ENCODE data around the gene EIF4G1.

Gene EIF4G1

GRCh38 chr3:184371570-184372018, 57.2 kb downstream of the EIF4G1 start:
- Histone ChIP-seq H3K9ac (ENCODE audit: low read depth, low read length, poor library complexity, severe bottlenecking) (no peak overlapping the region), H4K20me1 (ENCODE audit: insufficient read depth, low read length, poor library complexity, severe bottlenecking) (no peaks in the 10 kb centered on the region), H3K4me1 (ENCODE audit: insufficient read depth, low read length, poor library complexity, severe bottlenecking) (peaks cover 4% of the 10 kb centered on the region), H3K79me2 (ENCODE audit: insufficient read depth, low read length) (no peaks in the 10 kb centered on the region), H3K36me3 (ENCODE audit: insufficient read depth, low read length) (peaks cover 16% of the 10 kb centered on the region; the same call in 1 of the 2 replicates), H3F3A (ENCODE audit: low read depth) (no peaks in the 10 kb centered on the region), H2AFZ (ENCODE audit: low read length) (no peak overlapping the region), H3K9me3 (ENCODE audit: insufficient read depth, low read depth, low read length) (no peaks in the 10 kb centered on the region), H3K4me3 (ENCODE audit: low read length, poor library complexity, severe bottlenecking) (no peak overlapping the region), H3K4me2 (ENCODE audit: low read depth, low read length, poor library complexity, severe bottlenecking) (no peak overlapping the region), H3K27me3 (ENCODE audit: insufficient read depth, low read length, poor library complexity, severe bottlenecking) (no peaks in the 10 kb centered on the region), H3K9me2 (replicated peaks; ENCODE audit: low read depth, low read length) (no peaks in the 10 kb centered on the region)
- TF ChIP-seq EZH2phosphoT487 (IDR thresholded peaks at IDR 0.05; ENCODE audit: borderline replicate concordance): no peak
- TF ChIP-seq CTCF (conservative IDR thresholded peaks at IDR 0.05; ENCODE audit: low read length): peak; percentile 89

GRCh38 chr3:184372296-184372821, 58.0 kb downstream of the EIF4G1 start:
- TF ChIP-seq EZH2phosphoT487 (IDR thresholded peaks at IDR 0.05; ENCODE audit: borderline replicate concordance) (no peak), CTCF (conservative IDR thresholded peaks at IDR 0.05; ENCODE audit: low read length) (no peak)
- Histone ChIP-seq H3K9me2 (replicated peaks; ENCODE audit: low read depth, low read length) (no peaks in the 10 kb centered on the region), H3K4me2 (ENCODE audit: low read depth, low read length, poor library complexity, severe bottlenecking) (no peak overlapping the region), H3K9me3 (ENCODE audit: insufficient read depth, low read depth, low read length) (no peaks in the 10 kb centered on the region), H3K4me3 (ENCODE audit: low read length, poor library complexity, severe bottlenecking) (no peak overlapping the region), H3F3A (ENCODE audit: low read depth) (no peaks in the 10 kb centered on the region), H2AFZ (ENCODE audit: low read length) (no peak overlapping the region), H3K9ac (ENCODE audit: low read depth, low read length, poor library complexity, severe bottlenecking) (no peak overlapping the region), H3K27me3 (ENCODE audit: insufficient read depth, low read length, poor library complexity, severe bottlenecking) (no peaks in the 10 kb centered on the region), H3K36me3 (ENCODE audit: insufficient read depth, low read length) (peaks cover 12% of the 10 kb centered on the region; the same call in 1 of the 2 replicates), H4K20me1 (ENCODE audit: insufficient read depth, low read length, poor library complexity, severe bottlenecking) (no peaks in the 10 kb centered on the region), H3K79me2 (ENCODE audit: insufficient read depth, low read length) (no peaks in the 10 kb centered on the region), H3K4me1 (ENCODE audit: insufficient read depth, low read length, poor library complexity, severe bottlenecking) (peaks cover 3% of the 10 kb centered on the region)

- Histone ChIP-seq H3K9ac (ENCODE audit: low read depth, low read length, poor library complexity, severe bottlenecking) (no peak overlapping the region), H3K36me3 (ENCODE audit: insufficient read depth, low read length) (peaks cover 9% of the 10 kb centered on the region; the same call in 1 of the 2 replicates), H3K9me3 (ENCODE audit: insufficient read depth, low read depth, low read length) (no peaks in the 10 kb centered on the region)
Observed at GRCh38 chr3:184372911-184373310, 58.5 kb downstream of the EIF4G1 start.

More at GRCh38 chr3:184372911-184373310, 58.5 kb downstream of the EIF4G1 start:
- H4K20me1 ChIP-seq (ENCODE audit: insufficient read depth, low read length, poor library complexity, severe bottlenecking): no peaks in the 10 kb centered on the region
- no peaks in the 10 kb centered on the region for H3F3A ChIP-seq (ENCODE audit: low read depth)
- H3K27me3 ChIP-seq (ENCODE audit: insufficient read depth, low read length, poor library complexity, severe bottlenecking): no peaks in the 10 kb centered on the region
- H3K4me1 ChIP-seq (ENCODE audit: insufficient read depth, low read length, poor library complexity, severe bottlenecking): peaks cover 3% of the 10 kb centered on the region
- no peak overlapping the region for H2AFZ ChIP-seq (ENCODE audit: low read length)
- no peaks in the 10 kb centered on the region for H3K79me2 ChIP-seq (ENCODE audit: insufficient read depth, low read length)
- H3K4me3 ChIP-seq (ENCODE audit: low read length, poor library complexity, severe bottlenecking): no peak overlapping the region
- no peak overlapping the region for H3K4me2 ChIP-seq (ENCODE audit: low read depth, low read length, poor library complexity, severe bottlenecking)
- no peak for TF ChIP-seq EZH2phosphoT487 (IDR thresholded peaks at IDR 0.05; ENCODE audit: borderline replicate concordance)
- TF ChIP-seq CTCF (conservative IDR thresholded peaks at IDR 0.05; ENCODE audit: low read length): no peak
- H3K9me2 ChIP-seq (replicated peaks; ENCODE audit: low read depth, low read length): no peaks in the 10 kb centered on the region
